IPS-15b (cell line): Measurements from ENCODE around the gene TRPC1.
"Not testable (repeated sequence)": the region's sequence is repeated elsewhere in the genome, so short reads cannot be mapped to it uniquely, and the experiment has no call there.

Source experiments
- H3K27me3 ChIP-seq: one replicate; pipeline ENCODE4 v1.6.1; 2013; ENCODE audit warnings: low read length; ENCODE audit not compliant: control insufficient read depth, insufficient read depth
- H3K36me3 ChIP-seq: one replicate; pipeline ENCODE4 v1.6.1; 2013; ENCODE audit warnings: low read length; ENCODE audit not compliant: control insufficient read depth, insufficient read depth
- H3K4me1 ChIP-seq: one replicate; pipeline ENCODE4 v1.6.1; 2013; ENCODE audit warnings: mild to moderate bottlenecking, low read length; ENCODE audit not compliant: control insufficient read depth, insufficient read depth
- H3K4me3 ChIP-seq: one replicate; pipeline ENCODE4 v1.5.1; 2013; ENCODE audit warnings: low read depth, low read length
- H3K9ac ChIP-seq: one replicate; pipeline ENCODE4 v1.6.1; 2013; ENCODE audit warnings: low read depth, mild to moderate bottlenecking, low read length
- H3K9me3 ChIP-seq: one replicate; pipeline ENCODE4 v1.6.1; 2013; ENCODE audit warnings: mild to moderate bottlenecking, low read length; ENCODE audit not compliant: control insufficient read depth, insufficient read depth

Gene TRPC1

GRCh38 chr3:142723968-142724681, at the start of gene TRPC1:
Gene TRPC1 (plus strand): TSS chr3:142724034. CDS start chr3:142724560, 526 bp downstream.
- peak within 1 kb of the TSS; percentile 99 for H3K4me3 ChIP-seq
- no peaks in the 10 kb centered on the region for H3K27me3 ChIP-seq
- H3K36me3 ChIP-seq, result no peaks in the 10 kb centered on the region
- H3K4me1 ChIP-seq, result no peaks in the 10 kb centered on the region
- peak within 1 kb of the TSS; percentile 96 for H3K9ac ChIP-seq
- H3K9me3 ChIP-seq, result no peaks in the 10 kb centered on the region

GRCh38 chr3:142676151-142676550, 47.7 kb upstream of the TRPC1 start:
- H3K9ac ChIP-seq, result no peak overlapping the region
- H3K27me3 ChIP-seq, result no peaks in the 10 kb centered on the region
- no peaks in the 10 kb centered on the region for H3K4me1 ChIP-seq
- no peaks in the 10 kb centered on the region for H3K36me3 ChIP-seq
- H3K9me3 ChIP-seq, result no peaks in the 10 kb centered on the region
- no peak overlapping the region for H3K4me3 ChIP-seq

DNA sequence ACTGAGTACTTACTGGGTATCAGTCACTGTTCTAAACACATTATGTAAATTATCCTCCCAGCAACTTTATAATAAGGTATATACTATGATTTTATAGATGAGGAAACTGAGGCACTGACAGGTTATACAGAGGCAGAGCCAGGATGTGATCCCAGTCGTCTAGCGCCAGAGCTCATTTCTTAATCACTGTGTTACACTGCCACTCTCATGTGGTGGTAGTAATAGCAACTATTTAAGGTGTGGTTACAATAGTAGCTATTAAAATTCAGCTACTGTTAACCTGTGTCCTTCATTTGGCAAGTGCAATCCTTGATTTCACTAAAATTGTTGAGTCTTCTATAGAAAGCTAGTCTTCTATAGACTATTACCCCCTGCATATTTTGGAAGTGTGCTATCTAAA, 43.1 kb upstream of the TRPC1 start:
- Histone ChIP-seq H3K9me3 (no peaks in the 10 kb centered on the region), H3K4me3 (no peak overlapping the region), H3K9ac (no peak overlapping the region)

DNA sequence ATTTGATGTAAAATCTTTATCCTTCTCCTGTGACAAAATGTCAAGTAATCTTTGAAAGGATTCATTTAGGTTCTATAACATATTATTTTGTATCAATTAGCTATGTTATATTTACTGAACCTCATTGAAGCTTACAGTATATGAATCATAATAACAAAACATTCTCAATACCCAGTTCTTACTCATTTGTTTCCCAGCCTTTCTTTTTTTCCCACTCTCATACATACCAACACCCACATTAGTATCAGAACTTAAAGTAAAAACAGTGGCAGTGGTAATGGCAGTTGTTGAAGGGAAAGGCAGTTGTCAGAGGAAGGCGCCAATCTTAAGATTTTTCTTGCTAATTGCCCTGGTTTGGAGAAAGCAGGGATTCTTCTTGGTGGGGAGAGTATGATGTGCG, 33.2 kb upstream of the TRPC1 start:
- H3K9me3 ChIP-seq, result no peaks in the 10 kb centered on the region

More for the DNA sequence above, 43.1 kb upstream of the TRPC1 start:
- Histone ChIP-seq H3K4me1 (no peaks in the 10 kb centered on the region), H3K27me3 (no peaks in the 10 kb centered on the region), H3K36me3 (no peaks in the 10 kb centered on the region)

GRCh38 chr3:142691527-142691926, 32.3 kb upstream of the TRPC1 start:
- Histone ChIP-seq H3K9me3 (no peaks in the 10 kb centered on the region), H3K27me3 (no peaks in the 10 kb centered on the region), H3K4me1 (no peaks in the 10 kb centered on the region), H3K4me3 (no peak overlapping the region), H3K9ac (no peak overlapping the region), H3K36me3 (no peaks in the 10 kb centered on the region)

More for the DNA sequence above, 33.2 kb upstream of the TRPC1 start:
- no peaks in the 10 kb centered on the region for H3K36me3 ChIP-seq
- no peaks in the 10 kb centered on the region for H3K4me1 ChIP-seq
- H3K9ac ChIP-seq, result no peak overlapping the region
- no peaks in the 10 kb centered on the region for H3K27me3 ChIP-seq
- H3K4me3 ChIP-seq, result no peak overlapping the region

DNA sequence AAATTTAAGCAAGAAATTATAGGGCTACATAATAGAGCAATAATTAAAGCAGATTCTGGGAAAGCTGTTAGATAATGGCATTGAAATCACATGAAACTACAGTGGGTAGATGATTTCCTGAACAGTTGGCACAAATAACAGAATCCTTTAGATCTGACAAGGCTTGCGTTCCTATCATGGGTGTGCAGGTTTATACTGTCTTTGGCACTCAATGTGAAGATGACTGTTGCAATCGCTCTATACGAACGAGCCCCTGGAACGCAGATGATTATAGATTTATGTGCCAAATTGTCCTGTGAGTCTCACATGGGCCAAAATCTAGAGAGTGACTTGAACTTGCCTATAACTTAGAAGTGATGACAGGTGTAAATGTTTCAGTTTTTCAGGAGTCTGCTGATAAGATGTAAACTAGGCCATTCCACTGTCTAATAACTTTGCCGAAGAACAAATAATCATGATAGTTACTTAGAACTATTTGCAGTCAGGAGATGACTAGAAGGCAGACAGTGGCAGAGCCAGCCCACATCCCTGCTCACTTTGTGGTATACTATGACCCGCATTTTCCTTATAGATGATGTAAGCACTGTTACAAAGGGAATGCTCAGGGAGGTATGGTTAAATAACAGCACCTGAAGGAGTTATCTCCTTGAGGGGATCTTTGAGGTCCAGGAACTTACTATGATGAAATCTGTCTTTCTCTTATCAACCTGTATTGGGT, 30.5 kb upstream of the TRPC1 start:
- Histone ChIP-seq H3K4me1 (no peaks in the 10 kb centered on the region), H3K4me3 (no peak overlapping the region), H3K9ac (no peak overlapping the region), H3K36me3 (no peaks in the 10 kb centered on the region), H3K27me3 (no peaks in the 10 kb centered on the region), H3K9me3 (no peaks in the 10 kb centered on the region)

- Histone ChIP-seq H3K9me3 (no peaks in the 10 kb centered on the region), H3K9ac (no peak overlapping the region), H3K4me3 (no peak overlapping the region), H3K4me1 (no peaks in the 10 kb centered on the region), H3K36me3 (no peaks in the 10 kb centered on the region), H3K27me3 (no peaks in the 10 kb centered on the region)
Observed at GRCh38 chr3:142694225-142694624, 29.6 kb upstream of the TRPC1 start.

GRCh38 chr3:142705198-142705597, 18.6 kb upstream of the TRPC1 start:
- Histone ChIP-seq H3K4me1 (no peaks in the 10 kb centered on the region), H3K9me3 (no peaks in the 10 kb centered on the region), H3K9ac (no peak overlapping the region)

GRCh38 chr3:142706321-142707127, 17.3 kb upstream of the TRPC1 start:
- Histone ChIP-seq H3K36me3 (no peaks in the 10 kb centered on the region), H3K9ac (no peak overlapping the region), H3K4me1 (no peaks in the 10 kb centered on the region), H3K27me3 (no peaks in the 10 kb centered on the region), H3K4me3 (no peak overlapping the region), H3K9me3 (no peaks in the 10 kb centered on the region)

More at GRCh38 chr3:142705198-142705597, 18.6 kb upstream of the TRPC1 start:
- H3K4me3 ChIP-seq, result no peak overlapping the region
- H3K36me3 ChIP-seq, result no peaks in the 10 kb centered on the region
- H3K27me3 ChIP-seq, result no peaks in the 10 kb centered on the region

DNA sequence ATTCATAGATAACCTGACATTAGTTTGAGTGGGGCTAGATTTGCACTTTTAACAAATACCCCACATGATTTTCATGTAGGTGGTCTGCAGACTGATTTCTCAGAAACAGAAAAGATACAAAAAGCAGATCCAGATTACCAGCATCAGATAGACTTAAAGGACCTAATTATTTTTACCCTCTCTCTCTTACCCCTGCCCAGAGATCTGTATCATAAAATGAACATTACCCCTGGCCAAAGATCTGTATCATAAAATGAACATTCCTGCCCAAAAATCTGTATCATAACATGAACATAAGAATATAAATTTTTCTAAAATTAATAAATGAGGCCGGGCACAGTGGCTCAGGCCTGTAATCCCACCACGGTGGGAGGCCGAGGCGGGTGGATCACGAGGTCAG, 14.6 kb upstream of the TRPC1 start:
- Histone ChIP-seq H3K27me3 (no peaks in the 10 kb centered on the region), H3K4me3 (no peak overlapping the region), H3K9ac (no peak overlapping the region), H3K36me3 (no peaks in the 10 kb centered on the region), H3K9me3 (no peaks in the 10 kb centered on the region), H3K4me1 (no peaks in the 10 kb centered on the region)

GRCh38 chr3:142714882-142715281, 9.0 kb upstream of the TRPC1 start:
- H3K4me1 ChIP-seq, H3K36me3 ChIP-seq, H3K4me3 ChIP-seq, H3K9ac ChIP-seq, H3K27me3 ChIP-seq, H3K9me3 ChIP-seq: not testable (repeated sequence)
